NB4 (cell line): ENCODE results near the gene KCNJ13.

Source experiments
- MAX ChIP-seq: IDR thresholded peaks from 2 replicates; pipeline ENCODE4 v1.6.1; 2011; ENCODE audit warnings: low read depth, low read length
- MYC ChIP-seq: IDR thresholded peaks from 2 replicates; pipeline ENCODE4 v1.6.1; 2011; ENCODE audit warnings: low read depth, low read length
- POLR2A ChIP-seq: IDR thresholded peaks from 2 replicates; pipeline ENCODE4 v1.6.1; 2011; ENCODE audit warnings: mild to moderate bottlenecking; ENCODE audit not compliant: insufficient read length; ENCODE audit errors: extremely low read depth
- TF ChIP-seq, protein P1 (sequence below): IDR thresholded peaks from one replicate; pipeline ENCODE4 v1.5.1; 2012; ENCODE audit warnings: low read depth, low read length

DNA sequence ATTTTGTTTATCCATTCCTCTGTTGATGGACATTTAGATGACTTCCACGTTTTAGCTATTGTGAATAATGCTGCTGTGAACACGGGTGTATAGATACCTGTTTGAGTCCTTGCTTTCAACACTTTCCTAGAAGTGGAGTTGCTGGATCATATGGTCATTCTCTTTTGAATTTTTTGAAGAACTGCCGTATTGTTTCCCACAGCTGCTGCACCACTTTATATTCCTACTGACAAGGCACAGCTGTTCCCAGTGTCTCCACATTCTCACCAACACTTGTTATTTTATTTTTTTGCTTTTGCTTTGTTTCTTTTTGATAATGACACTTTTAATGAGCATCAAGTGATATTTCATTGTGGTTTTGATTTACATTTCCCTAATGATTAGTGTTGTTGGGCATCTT is 41.4 kb upstream of the KCNJ13 start:
- TF ChIP-seq, protein P1, sequence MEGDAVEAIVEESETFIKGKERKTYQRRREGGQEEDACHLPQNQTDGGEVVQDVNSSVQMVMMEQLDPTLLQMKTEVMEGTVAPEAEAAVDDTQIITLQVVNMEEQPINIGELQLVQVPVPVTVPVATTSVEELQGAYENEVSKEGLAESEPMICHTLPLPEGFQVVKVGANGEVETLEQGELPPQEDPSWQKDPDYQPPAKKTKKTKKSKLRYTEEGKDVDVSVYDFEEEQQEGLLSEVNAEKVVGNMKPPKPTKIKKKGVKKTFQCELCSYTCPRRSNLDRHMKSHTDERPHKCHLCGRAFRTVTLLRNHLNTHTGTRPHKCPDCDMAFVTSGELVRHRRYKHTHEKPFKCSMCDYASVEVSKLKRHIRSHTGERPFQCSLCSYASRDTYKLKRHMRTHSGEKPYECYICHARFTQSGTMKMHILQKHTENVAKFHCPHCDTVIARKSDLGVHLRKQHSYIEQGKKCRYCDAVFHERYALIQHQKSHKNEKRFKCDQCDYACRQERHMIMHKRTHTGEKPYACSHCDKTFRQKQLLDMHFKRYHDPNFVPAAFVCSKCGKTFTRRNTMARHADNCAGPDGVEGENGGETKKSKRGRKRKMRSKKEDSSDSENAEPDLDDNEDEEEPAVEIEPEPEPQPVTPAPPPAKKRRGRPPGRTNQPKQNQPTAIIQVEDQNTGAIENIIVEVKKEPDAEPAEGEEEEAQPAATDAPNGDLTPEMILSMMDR: no peak
- TF ChIP-seq POLR2A (no peak), MYC (no peak), MAX (no peak)
